HG02884 (cell line): ENCODE measurements around the gene WNT2B.
"Not testable (repeated sequence)": the region's sequence is repeated elsewhere in the genome, so short reads cannot be mapped to it uniquely, and the experiment has no call there.

Experiments used
- ATAC-seq: cut with Tn5 transposase; IDR thresholded peaks from one replicate; pipeline ENCODE4 v1.9.1; 2021; ENCODE audit warnings: mild to moderate bottlenecking, moderate library complexity; ENCODE audit not compliant: unreplicated experiment

Gene WNT2B

GRCh38 chr1:112508278-112509004, at the start of gene WNT2B:
TSS of gene WNT2B (plus strand) at chr1:112508965. CDS start at chr1:112509263, 298 bp downstream.
- ATAC-seq = no peak

GRCh38 chr1:112460615-112461014, 48.1 kb upstream of the WNT2B start:
- ATAC-seq = no peak

- ATAC-seq = no peak
These were observed 47.4 kb upstream of the WNT2B start for GRCh38 chr1:112461200-112461871.

GRCh38 chr1:112462953-112463279, 45.8 kb upstream of the WNT2B start:
- ATAC-seq = no peak

- no peak for ATAC-seq
These were observed 44.3 kb upstream of the WNT2B start for GRCh38 chr1:112464501-112464900.

- ATAC-seq = no peak
These were observed 43.6 kb upstream of the WNT2B start for GRCh38 chr1:112465122-112465521.

GRCh38 chr1:112466078-112466660, 42.6 kb upstream of the WNT2B start:
- ATAC-seq = peak; percentile 91

GRCh38 chr1:112470324-112470723, 38.4 kb upstream of the WNT2B start:
- ATAC-seq = not testable (repeated sequence)

- no peak for ATAC-seq
These were observed 37.8 kb upstream of the WNT2B start for GRCh38 chr1:112470966-112471365.

- no peak for ATAC-seq
These were observed 36.6 kb upstream of the WNT2B start for GRCh38 chr1:112472142-112472541.

GRCh38 chr1:112477550-112477949, 31.2 kb upstream of the WNT2B start:
- no peak for ATAC-seq

GRCh38 chr1:112478314-112478713, 30.5 kb upstream of the WNT2B start:
- no peak for ATAC-seq

- ATAC-seq = not testable (repeated sequence)
These were observed 22.7 kb upstream of the WNT2B start for GRCh38 chr1:112486063-112486462.

GRCh38 chr1:112487686-112488085, 21.1 kb upstream of the WNT2B start:
- not testable (repeated sequence) for ATAC-seq

- ATAC-seq = no peak
These were observed 20.6 kb upstream of the WNT2B start for GRCh38 chr1:112488141-112488540.

- ATAC-seq = no peak
These were observed 16.7 kb upstream of the WNT2B start for GRCh38 chr1:112492076-112492475.

- no peak for ATAC-seq
These were observed 15.4 kb upstream of the WNT2B start for GRCh38 chr1:112493351-112493750.

GRCh38 chr1:112496290-112496689, 12.5 kb upstream of the WNT2B start:
- ATAC-seq = no peak

GRCh38 chr1:112501810-112502641, 6.7 kb upstream of the WNT2B start:
- ATAC-seq = no peak

- ATAC-seq = no peak
These were observed 5.9 kb upstream of the WNT2B start for GRCh38 chr1:112502826-112503225.

GRCh38 chr1:112504001-112504660, 4.6 kb upstream of the WNT2B start:
- ATAC-seq = no peak
